IMR-90 (cell line): Measurements from ENCODE around the gene UST. TPM values are rescaled to one million over a fixed set of nuclear protein-coding genes. Genes with fewer than 3 reads are reported as not detected.

Experiments
- FOS ChIP-seq: fragments of 150-350 bp; IDR thresholded peaks from 2 replicates; pipeline ENCODE4 v1.6.1; 2016; ENCODE audit warnings: low read depth, low read length
- MAZ ChIP-seq: IDR thresholded peaks from 2 replicates; pipeline ENCODE4 v1.6.1; 2012; ENCODE audit warnings: low read depth, mild to moderate bottlenecking, low read length, improper control_type of control experiment, moderate library complexity, borderline replicate concordance
- polyA plus RNA-seq, 3 experiments: library from polyadenylated mRNA; depleted of rRNA; stranded (reverse); fragments of >200 nt; gene quantifications; 2 replicates each; pipeline ENCODE4 v1.2.3, GENCODE V29; 2012; ENCODE audit warnings: low replicate concordance in 1 of 3
- total RNA-seq: library from RNA; depleted of rRNA; stranded (reverse); fragments of >200 nt; gene quantifications from 2 replicates; pipeline ENCODE4 v1.2.3, GENCODE V29; 2012

UST gene
- total and polyA plus RNA-seq, 2 of the 4 experiments (the other 2 are of a cell fraction): 7.7 to 13.8 TPM

GRCh38 chr6:148885136-148885865, 138.5 kb downstream of the UST start (continued):
- TF ChIP-seq FOS (peak; percentile 70), MAZ (no peak)
